ENCODE results near the gene NUDCD3.

NUDCD3 gene

GRCh38 chr7:44398511-44398911 lies 91.9 kb downstream of the NUDCD3 start:
- DNase-seq, result no peak

- DNase-seq, result no peak
These were observed 93.4 kb downstream of the NUDCD3 start for GRCh38 chr7:44396931-44397545.

DNA sequence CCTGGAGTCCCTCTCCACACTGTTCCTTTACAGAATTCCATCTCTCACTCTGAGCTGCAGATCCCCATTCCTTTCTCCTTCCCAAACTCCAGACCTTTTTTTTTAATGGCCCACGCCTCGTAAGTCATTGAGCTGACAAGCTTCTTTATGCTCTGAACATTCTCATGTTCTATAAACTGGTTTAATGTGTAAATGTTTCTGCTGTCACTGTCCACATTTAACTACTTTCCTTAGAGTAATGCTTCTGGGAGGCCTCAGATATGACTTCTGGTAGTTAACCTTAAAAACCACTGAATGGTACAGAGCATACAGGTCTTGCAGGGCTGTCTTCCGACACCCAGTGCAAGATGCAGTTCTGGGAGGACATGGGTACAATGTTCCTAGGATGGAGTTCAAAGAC lies 94.0 kb downstream of the NUDCD3 start:
- DNase-seq, result no peak

DNA sequence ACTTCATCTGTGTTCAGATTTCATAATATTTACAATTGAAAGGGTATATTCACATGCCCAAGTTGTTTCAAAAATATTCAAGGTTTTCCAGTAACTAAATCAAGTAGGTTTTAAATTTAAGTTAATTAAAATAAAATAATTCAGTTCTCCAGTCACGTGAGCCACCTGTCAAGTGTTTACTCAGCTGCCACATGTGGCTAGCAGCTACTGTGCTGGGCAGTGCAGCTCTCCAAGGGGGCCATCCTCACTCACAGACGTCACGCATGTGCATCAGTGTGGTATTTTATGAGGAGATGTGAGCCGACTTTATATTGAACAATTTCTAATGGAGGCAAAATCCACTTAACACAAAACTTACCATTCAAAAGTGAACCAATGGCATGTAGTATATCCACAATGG lies 95.4 kb downstream of the NUDCD3 start:
- DNase-seq, result no peak

DNA sequence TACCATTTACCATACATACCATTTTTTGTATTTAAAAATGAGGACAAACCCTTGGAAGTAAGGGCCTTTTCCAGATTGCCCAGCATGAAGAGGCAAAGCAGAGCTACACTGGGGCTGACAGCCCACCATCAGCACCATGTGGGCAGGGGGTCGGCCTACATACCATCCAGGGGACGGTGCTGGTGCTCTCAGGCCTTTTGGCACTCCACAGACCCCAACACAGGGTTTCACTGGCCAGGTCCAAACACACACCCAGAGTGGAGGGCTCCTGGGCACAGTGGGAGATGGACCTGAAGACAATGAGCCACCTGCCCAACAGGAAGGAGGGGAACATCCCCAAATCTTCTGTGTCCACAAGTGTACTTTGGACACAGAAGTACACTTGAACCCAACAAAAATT lies 95.8 kb downstream of the NUDCD3 start:
- no peak for DNase-seq

DNA sequence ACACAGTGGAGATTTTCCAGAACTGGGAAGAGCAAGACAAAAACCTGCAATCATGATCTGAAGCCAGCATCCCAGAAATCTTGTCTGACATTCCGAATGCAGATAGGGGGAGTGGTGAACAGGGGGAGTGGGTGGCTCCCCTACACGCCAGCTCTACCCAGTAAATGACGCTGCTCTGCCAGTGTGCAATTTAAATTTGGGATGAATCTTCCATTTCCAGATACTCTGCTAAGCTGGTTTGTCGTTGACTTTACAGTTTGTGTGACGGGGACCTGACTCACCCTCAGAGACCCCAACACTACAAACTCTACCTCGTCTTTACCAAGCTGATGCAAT lies 96.4 kb downstream of the NUDCD3 start:
- no peak for DNase-seq

- no peak for DNase-seq
These were observed 97.0 kb downstream of the NUDCD3 start for GRCh38 chr7:44393238-44394111.

GRCh38 chr7:44392618-44393010 lies 97.8 kb downstream of the NUDCD3 start:
- DNase-seq, result no peak

- DNase-seq, result no peak
These were observed 98.5 kb downstream of the NUDCD3 start for GRCh38 chr7:44391746-44392617.

- DNase-seq, result no peak
These were observed 99.3 kb downstream of the NUDCD3 start for GRCh38 chr7:44391171-44391570.

- no peak for DNase-seq
These were observed 99.8 kb downstream of the NUDCD3 start for GRCh38 chr7:44390701-44391100.

- no peak for DNase-seq
These were observed 102.1 kb downstream of the NUDCD3 start for GRCh38 chr7:44388089-44388970.

DNA sequence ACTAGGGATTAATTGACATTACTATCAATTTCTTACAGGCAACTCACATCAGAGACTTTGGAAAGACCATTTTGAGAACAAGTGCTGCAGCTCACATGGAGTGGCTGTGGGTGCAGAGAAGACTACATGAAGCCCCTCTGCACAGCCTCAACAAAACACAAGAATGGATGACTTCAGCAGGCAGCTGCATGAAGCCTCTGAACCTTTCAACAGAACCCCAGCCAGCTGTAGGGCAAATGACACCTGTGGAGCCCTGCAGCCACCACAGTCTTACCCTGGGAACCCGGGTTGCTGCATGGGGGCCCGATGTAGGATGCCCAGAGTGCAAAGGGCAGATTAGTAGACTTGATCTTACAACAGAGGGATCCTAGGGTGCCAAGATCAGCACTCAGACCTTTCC lies 103.1 kb downstream of the NUDCD3 start:
- DNase-seq, result no peak

DNA sequence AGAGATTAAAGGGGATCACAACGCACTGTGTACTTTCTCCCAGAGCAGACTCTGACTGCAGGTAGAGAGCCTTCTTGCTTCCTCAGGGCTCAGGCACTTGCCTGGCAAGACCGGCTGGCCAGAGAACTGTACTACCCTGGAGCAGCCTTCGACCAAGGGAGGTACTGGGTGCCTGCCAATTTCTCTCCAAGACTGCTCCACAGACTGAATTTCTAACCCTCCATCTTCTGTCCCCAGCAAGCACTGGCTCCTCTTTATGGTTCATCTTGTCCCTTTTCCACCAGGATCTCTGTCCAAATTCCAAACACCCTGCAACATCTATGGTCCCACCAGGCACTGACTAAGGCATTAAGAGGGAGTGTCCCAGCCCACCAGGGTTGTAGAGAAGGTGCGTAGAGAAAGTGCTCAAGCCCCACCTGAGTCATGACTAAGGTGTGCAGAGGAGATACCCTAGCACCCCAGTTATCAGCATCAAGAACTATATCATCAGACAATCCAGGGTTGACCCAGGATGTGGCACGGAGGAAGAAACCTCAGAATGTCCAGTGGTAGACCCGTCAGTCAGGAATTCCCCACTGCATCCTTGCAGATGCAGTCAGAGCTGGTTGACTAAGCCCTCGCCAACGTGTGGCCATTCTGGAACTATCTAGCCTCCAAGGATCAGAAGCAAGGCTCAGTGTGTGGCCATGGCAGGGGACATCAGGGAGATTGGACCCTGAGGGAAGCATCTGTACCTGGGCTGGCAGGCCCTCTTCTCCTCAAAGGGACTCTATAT lies 104.1 kb downstream of the NUDCD3 start:
- no peak for DNase-seq

GRCh38 chr7:44385434-44386138 lies 104.9 kb downstream of the NUDCD3 start:
- no peak for DNase-seq

- DNase-seq, result no peak
These were observed 105.6 kb downstream of the NUDCD3 start for GRCh38 chr7:44384586-44385433.

GRCh38 chr7:44383566-44383965 lies 106.9 kb downstream of the NUDCD3 start:
- no peak for DNase-seq

DNA sequence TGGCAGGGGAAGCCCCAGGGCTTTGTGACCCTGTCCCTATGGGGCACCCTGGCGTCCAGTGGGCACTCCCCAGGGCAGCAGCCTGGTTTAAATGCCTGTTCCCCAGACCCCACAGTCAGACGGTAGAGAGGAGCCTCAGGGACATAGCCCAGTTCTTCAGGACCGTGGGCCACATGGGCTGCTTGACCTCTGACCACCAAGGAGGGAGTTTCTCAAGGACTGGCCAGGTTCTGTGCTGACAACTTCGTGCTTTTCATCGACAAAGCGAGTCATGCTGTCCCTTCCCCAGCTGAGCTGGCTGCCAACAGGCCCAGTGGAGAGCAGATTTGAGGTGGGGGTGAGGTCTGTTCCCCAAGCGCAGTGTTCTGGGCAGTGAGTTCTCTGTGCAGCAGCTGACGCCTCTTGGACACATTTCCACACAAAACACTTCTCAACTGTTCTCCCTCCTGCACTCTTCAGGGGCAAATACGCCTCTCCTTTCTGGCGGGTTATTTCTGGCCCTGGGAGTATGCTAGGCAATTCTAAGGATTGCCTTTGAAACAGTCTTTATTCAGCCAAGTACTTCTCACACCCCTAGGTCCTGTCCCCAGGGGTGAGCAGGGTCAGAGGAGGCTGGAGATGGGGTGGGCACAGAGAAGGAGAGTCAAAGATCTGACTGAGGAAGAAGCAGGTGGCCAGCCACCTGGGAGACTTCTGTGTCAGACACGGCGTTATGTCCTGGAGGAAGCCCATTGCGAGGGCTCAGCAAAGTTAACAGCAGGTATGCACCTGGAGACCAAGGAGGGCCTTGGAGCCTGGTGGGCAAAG lies 107.8 kb downstream of the NUDCD3 start:
- DNase-seq, result no peak

Measured in suppressor macrophage (primary cell).